Esophagus squamous epithelium (tissue), 4 donors: Measurements from ENCODE around the gene GIPC2.
"Not testable (repeated sequence)": the region's sequence is repeated elsewhere in the genome, so short reads cannot be mapped to it uniquely, and the experiment has no call there.

ENCODE experiments used
- POLR2A ChIP-seq, 4 donors: fragments of 450-650 bp; IDR thresholded peaks; one replicate each; pipeline ENCODE4 v1.6.1; 2017; ENCODE audit warnings: antibody characterized with exemption in 4 of 4, mild to moderate bottlenecking in 4 of 4, moderate library complexity in 3 of 4
- TF ChIP-seq, protein P1 (sequence below), 6 experiments: fragments of 450-650 bp in 4 of 6; fragments of 200-600 bp in 2 of 6; sonication (generic) in 2 of 6; IDR thresholded peaks; one replicate each; pipeline ENCODE4 v1.5.1; 2016 to 2019; ENCODE audit warnings: antibody characterized with exemption in 6 of 6, mild to moderate bottlenecking in 4 of 6, moderate library complexity in 4 of 6

DNA sequence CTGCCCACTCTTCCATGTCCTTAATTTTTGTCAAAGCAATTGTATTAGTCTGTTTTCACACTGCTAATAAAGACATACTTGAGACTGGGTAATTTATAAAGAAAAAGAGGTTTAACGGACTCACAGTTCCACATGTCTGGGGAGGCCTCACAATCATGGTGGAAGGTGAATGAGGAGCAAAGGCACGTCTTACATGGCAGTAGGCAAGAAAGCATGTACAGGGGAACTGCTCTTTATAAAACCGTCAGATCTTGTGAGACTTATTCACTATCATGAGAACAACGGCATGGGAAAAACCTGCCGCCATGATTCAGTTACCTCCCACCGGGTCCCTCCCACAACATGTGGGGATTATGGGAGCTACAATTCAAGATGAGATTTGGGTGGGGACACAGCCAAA, 74.7 kb downstream of the GIPC2 start:
- TF ChIP-seq, protein P1, sequence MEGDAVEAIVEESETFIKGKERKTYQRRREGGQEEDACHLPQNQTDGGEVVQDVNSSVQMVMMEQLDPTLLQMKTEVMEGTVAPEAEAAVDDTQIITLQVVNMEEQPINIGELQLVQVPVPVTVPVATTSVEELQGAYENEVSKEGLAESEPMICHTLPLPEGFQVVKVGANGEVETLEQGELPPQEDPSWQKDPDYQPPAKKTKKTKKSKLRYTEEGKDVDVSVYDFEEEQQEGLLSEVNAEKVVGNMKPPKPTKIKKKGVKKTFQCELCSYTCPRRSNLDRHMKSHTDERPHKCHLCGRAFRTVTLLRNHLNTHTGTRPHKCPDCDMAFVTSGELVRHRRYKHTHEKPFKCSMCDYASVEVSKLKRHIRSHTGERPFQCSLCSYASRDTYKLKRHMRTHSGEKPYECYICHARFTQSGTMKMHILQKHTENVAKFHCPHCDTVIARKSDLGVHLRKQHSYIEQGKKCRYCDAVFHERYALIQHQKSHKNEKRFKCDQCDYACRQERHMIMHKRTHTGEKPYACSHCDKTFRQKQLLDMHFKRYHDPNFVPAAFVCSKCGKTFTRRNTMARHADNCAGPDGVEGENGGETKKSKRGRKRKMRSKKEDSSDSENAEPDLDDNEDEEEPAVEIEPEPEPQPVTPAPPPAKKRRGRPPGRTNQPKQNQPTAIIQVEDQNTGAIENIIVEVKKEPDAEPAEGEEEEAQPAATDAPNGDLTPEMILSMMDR (IDR thresholded peaks at IDR 0.05), result not testable (repeated sequence)
- not testable (repeated sequence) for TF ChIP-seq POLR2A (IDR thresholded peaks at IDR 0.05)
